CD4-positive, alpha-beta memory T cell (primary cell): Measurements from ENCODE around the gene THAP4. TPM values are rescaled to one million over a fixed set of nuclear protein-coding genes. Genes with fewer than 3 reads are reported as not detected.
"Not testable (repeated sequence)": the region's sequence is repeated elsewhere in the genome, so short reads cannot be mapped to it uniquely, and the experiment has no call there.

Experiments
- CTCF ChIA-PET: fragments of 350-600 bp; sonication (Branson Sonifier 250); formaldehyde crosslinking; loops from one replicate; lab custom pipeline; 2021; ENCODE audit warnings: inconsistent platforms; ENCODE audit not compliant: partially characterized antibody; lab: Charles Lee
- POLR2A ChIA-PET: fragments of 350-600 bp; sonication (Branson Sonifier 250); formaldehyde crosslinking; loops from one replicate; lab custom pipeline; 2021; ENCODE audit not compliant: partially characterized antibody; lab: Charles Lee
- DNase-seq, 5 donors: peaks; one replicate each; pipeline versions ENCODE4 v3.0.0 to v3.0.0-alpha.2; 2020 to 2022; ENCODE audit warnings: mixed read lengths in 1 of 5
- H3K27ac ChIP-seq: one replicate; pipeline ENCODE4 v1.7.0; 2013; ENCODE audit warnings: low read depth, low read length
- H3K27me3 ChIP-seq: 2 replicates; pipeline ENCODE4 v1.7.0; 2013; ENCODE audit warnings: mild to moderate bottlenecking, low read length, moderate library complexity; ENCODE audit not compliant: insufficient read depth
- H3K36me3 ChIP-seq: 2 replicates; pipeline ENCODE4 v1.7.0; 2013; ENCODE audit warnings: mild to moderate bottlenecking, low read length, moderate library complexity; ENCODE audit not compliant: insufficient read depth
- H3K4me1 ChIP-seq: 2 replicates; pipeline ENCODE4 v1.7.0; 2013; ENCODE audit warnings: mild to moderate bottlenecking, low read length, moderate library complexity; ENCODE audit not compliant: insufficient read depth
- H3K4me3 ChIP-seq, 2 donors: one replicate each; pipeline ENCODE4 v1.7.0; 2013; ENCODE audit warnings: low read length in 2 of 2, mild to moderate bottlenecking in 1 of 2
- H3K9me3 ChIP-seq, 2 donors: one replicate each; pipeline ENCODE4 v1.7.0; 2013; ENCODE audit warnings: low read length in 2 of 2, control low read depth in 1 of 2; ENCODE audit not compliant: control insufficient read depth in 1 of 2
- H3K27ac Mint-ChIP-seq, 7 donors: one replicate each; pipeline ENCODE4 v1.8.0; 2020 to 2021; ENCODE audit warnings: mixed read lengths in 7 of 7, mild to moderate bottlenecking in 6 of 7, inconsistent platforms in 3 of 7, moderate library complexity in 3 of 7
- H3K27me3 Mint-ChIP-seq, 2 donors: one replicate each; pipeline ENCODE4 v1.8.0; 2020 to 2021; ENCODE audit warnings: mixed read lengths in 2 of 2
- H3K36me3 Mint-ChIP-seq, 2 donors: one replicate each; pipeline ENCODE4 v1.8.0; 2020 to 2021; ENCODE audit warnings: mixed read lengths in 2 of 2, inconsistent platforms in 1 of 2, mild to moderate bottlenecking in 1 of 2
- H3K4me1 Mint-ChIP-seq, 4 donors: one replicate each; pipeline ENCODE4 v1.8.0; 2020 to 2021; ENCODE audit warnings: mixed read lengths in 4 of 4, mild to moderate bottlenecking in 1 of 4
- H3K4me3 Mint-ChIP-seq, 8 donors: one replicate each; pipeline ENCODE4 v1.8.0; 2020 to 2021; ENCODE audit warnings: mixed read lengths in 8 of 8, mild to moderate bottlenecking in 7 of 8, moderate library complexity in 6 of 8, inconsistent platforms in 3 of 8
- H3K9me3 Mint-ChIP-seq, 8 donors: one replicate each; pipeline ENCODE4 v1.8.0; 2020 to 2021; ENCODE audit warnings: mixed read lengths in 8 of 8, mild to moderate bottlenecking in 5 of 8, inconsistent platforms in 3 of 8, moderate library complexity in 1 of 8
- intact Hi-C: fragments of 100-400 bp; cut with micrococcal nuclease; formaldehyde crosslinking; loops from one replicate; pipeline ENCODE4 v1.15.1; 2023
- polyA plus RNA-seq, 2 donors: library from polyadenylated mRNA; unstranded; fragments of 300-500 nt; fragmentation: Illumina TruSeq; gene quantifications; one replicate each; pipeline ENCODE4 v1.2.3, GENCODE V29; 2021
- total RNA-seq, 2 experiments: library from RNA; stranded (reverse); gene quantifications; one replicate each; pipeline ENCODE4 v1.2.3, GENCODE V29; 2021

THAP4 gene
- total and polyA plus RNA-seq, 4 experiments from 2014 or later, result 27.8 to 42.9 (median 29.9) TPM

DNA sequence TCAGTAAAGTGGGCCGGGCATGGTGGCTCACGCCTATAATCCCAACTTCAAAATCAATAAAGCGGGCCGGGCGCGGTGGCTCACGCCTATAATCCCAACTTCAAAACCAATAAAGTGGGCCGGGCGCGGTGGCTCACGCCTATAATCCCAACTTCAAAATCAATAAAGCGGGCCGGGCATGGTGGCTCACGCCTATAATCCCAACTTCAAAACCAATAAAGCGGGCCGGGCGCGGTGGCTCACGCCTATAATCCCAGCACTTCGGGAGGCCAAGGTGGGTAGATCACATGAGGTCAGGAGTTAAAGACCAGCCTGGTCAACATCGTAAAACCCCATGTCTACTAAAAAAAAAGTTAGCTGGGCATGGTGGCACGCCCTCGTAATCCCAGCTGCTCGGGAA is 25.8 kb upstream of the THAP4 start:
- H3K4me1 Mint-ChIP-seq, H3K27me3 Mint-ChIP-seq, DNase-seq, H3K27me3 ChIP-seq, intact Hi-C loops, H3K4me3 Mint-ChIP-seq, POLR2A ChIA-PET, CTCF ChIA-PET, H3K9me3 Mint-ChIP-seq, H3K4me3 ChIP-seq, H3K27ac Mint-ChIP-seq, H3K4me1 ChIP-seq, H3K9me3 ChIP-seq, H3K27ac ChIP-seq: not testable (repeated sequence)
- peaks cover 29 to 43% of the 10 kb centered on the region in 2 donors for H3K36me3 Mint-ChIP-seq
- H3K36me3 ChIP-seq, result peaks cover 31% of the 10 kb centered on the region

DNA sequence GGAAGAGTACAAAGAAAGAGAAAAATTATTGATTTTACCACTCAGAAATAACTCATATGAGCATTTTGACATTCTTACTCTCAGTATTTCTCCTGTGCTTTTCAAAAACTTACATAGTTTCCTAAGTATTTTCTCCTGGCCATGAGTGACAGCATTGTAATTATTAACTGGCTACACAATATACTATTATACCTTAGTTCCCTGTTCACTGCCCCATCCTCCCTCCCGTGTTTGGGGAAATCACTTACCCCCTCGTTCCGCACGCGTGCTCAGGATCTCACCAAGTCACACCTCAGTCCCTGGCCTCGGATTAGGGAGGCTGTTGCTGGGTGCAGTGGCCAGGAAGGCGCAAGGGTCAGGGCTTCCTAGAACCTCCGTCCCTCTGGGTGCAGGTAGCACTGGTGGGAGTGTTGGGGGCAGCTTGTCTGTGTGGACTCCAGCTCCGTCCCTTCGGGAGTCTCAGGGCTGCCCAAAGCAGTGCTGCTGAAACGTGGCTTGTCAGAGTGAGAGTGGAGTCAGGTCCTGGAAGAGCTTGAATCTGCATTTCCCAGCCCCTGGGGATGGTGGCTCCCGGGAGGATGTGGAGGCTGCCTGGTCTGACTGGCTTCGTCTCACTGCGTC is 23.7 kb upstream of the THAP4 start:
- Mint-ChIP-seq H3K27me3 (no peaks in the 10 kb centered on the region), H3K4me3 (no peak overlapping the region), H3K9me3 (no peaks in the 10 kb centered on the region), H3K4me1 (peaks cover 2 to 5% (median 4%) of the 10 kb centered on the region in 4 donors), H3K27ac (peak overlapping the region in 1 of 7 donors; percentile 62), H3K36me3 (peaks cover 32 to 50% of the 10 kb centered on the region in 2 donors)
- Histone ChIP-seq H3K27ac (no peak overlapping the region), H3K36me3 (peaks cover 34% of the 10 kb centered on the region), H3K27me3 (no peaks in the 10 kb centered on the region), H3K9me3 (no peaks in the 10 kb centered on the region), H3K4me1 (no peaks in the 10 kb centered on the region), H3K4me3 (no peak overlapping the region)
- no peak for DNase-seq
- intact Hi-C loops, result no loop called here
- CTCF ChIA-PET, result interaction anchor here (1.3 kb wide), 1 partner anchor 14 kb away, joined by 3 read pairs; no protein-coding TSS in a partner anchor
- POLR2A ChIA-PET, result no interaction called here

DNA sequence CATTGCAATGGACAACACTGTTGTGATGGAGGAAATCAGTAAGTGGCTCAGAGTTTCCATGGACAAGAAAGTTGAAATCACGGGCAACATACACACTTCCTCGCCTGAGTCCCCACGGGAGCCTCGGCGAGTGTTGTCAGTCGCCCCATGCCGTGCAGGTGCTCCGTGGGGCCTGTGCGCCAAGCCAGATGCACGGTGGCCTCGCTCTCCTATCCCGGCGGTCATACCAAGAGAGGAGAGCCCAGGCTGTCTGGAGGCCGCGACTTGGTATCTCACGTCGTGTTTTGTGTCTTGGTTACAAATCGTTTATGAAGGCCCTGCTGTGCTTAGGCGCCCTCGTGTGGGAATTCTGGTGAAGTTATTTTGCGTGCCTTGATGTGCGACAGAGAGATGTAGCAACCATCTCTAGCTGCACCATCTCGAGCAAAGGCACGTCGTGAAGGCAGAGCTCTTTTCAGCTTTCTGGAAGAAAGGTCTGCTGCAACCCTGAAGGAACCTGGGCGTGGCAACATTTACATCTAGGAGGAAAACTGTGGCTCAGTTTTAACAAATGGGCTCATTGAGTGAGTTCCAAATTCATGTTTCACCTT is 22.3 kb upstream of the THAP4 start:
- peak in 4 of 5 donors; percentile 22 to 46 (median 38) for DNase-seq
- no peaks in the 10 kb centered on the region for H3K4me1 ChIP-seq
- intact Hi-C loops, result no loop called here
- Mint-ChIP-seq H3K36me3 (peaks cover 42 to 61% of the 10 kb centered on the region in 2 donors), H3K4me1 (no peaks in the 10 kb centered on the region), H3K27me3 (no peaks in the 10 kb centered on the region), H3K9me3 (no peaks in the 10 kb centered on the region), H3K27ac (no peak overlapping the region), H3K4me3 (no peak overlapping the region)
- H3K27ac ChIP-seq, result no peak overlapping the region
- peaks cover 49% of the 10 kb centered on the region for H3K36me3 ChIP-seq
- H3K27me3 ChIP-seq, result no peaks in the 10 kb centered on the region
- CTCF ChIA-PET, result interaction anchor here (0.8 to 2.2 kb wide), 7 partner anchors 13 to 808 kb away, joined by 3 to 9 read pairs (median 4); partner anchors contain the start of gene DTYMK
- POLR2A ChIA-PET, result no interaction called here
- H3K4me3 ChIP-seq, result no peak overlapping the region
- H3K9me3 ChIP-seq, result no peaks in the 10 kb centered on the region

DNA sequence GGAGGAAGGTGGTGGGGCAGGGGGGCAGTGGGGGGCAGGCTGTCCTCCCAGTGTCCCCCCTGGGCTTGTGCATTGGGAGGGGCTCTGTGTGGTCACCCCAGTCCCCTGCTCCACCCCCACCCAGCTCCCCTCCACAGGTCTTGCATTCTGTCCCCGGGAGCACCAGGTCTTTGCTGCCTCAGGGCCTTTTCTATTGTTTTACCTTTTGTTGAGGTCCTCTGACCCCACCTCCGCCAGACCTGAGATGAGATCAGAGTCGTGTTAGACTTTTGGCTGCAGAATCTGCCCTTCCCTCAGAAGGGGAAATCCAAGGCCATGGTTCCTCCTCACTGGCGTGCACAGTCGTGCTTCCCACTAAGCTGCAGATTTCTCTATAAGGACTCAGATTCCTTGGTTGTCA is 21.3 kb upstream of the THAP4 start:
- peaks cover 51% of the 10 kb centered on the region for H3K36me3 ChIP-seq
- no peaks in the 10 kb centered on the region for H3K27me3 Mint-ChIP-seq
- CTCF ChIA-PET, result interaction anchor here (0.8 to 2.2 kb wide), 5 partner anchors 12 to 807 kb away, joined by 3 to 9 read pairs (median 4); partner anchors contain the start of gene DTYMK

DNA sequence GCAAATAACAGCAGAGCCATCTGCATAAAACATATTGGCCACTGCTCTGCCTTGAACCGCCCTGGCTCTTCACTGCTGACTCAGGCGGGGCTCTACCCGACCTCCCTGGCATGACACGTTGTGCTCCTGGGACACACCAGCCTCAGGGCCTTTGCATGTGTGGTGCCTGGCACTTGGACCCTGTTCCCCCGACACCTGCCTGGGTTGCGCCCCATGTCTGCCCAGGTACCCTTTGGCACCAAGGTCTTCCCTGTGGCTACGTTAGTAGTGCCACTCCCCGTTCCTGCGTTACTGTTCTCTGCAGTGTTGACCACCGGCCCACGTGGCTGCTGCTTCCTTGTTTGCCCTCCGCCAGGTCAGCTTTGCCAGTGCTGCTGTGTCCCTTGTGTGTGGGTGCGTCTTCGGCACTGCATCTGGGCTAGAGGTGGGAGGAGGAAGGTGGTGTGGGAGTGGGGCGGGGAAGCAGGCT is 20.9 kb upstream of the THAP4 start:
- H3K27me3 Mint-ChIP-seq, result no peaks in the 10 kb centered on the region
- Histone ChIP-seq H3K4me1 (no peaks in the 10 kb centered on the region), H3K36me3 (peaks cover 56% of the 10 kb centered on the region), H3K9me3 (no peaks in the 10 kb centered on the region), H3K4me3 (no peak overlapping the region), H3K27me3 (no peaks in the 10 kb centered on the region), H3K27ac (no peak overlapping the region)
- CTCF ChIA-PET, result interaction anchor here (1.3 to 2.2 kb wide), 2 partner anchors 16 to 221 kb away, joined by 4 to 9 read pairs; no protein-coding TSS in a partner anchor
- no peaks in the 10 kb centered on the region for H3K9me3 Mint-ChIP-seq
- peak overlapping the region in 2 of 7 donors; percentile 20 to 75 for H3K27ac Mint-ChIP-seq
- peaks cover 39 to 69% of the 10 kb centered on the region in 2 donors for H3K36me3 Mint-ChIP-seq
- POLR2A ChIA-PET, result interaction anchor here (0.6 kb wide), 1 partner anchor 15 kb away, joined by 3 read pairs; no protein-coding TSS in a partner anchor
- no peaks in the 10 kb centered on the region for H3K4me1 Mint-ChIP-seq
- DNase-seq, result no peak
- intact Hi-C loops, result no loop called here
- H3K4me3 Mint-ChIP-seq, result no peak overlapping the region

More for the DNA sequence above, 21.3 kb upstream of the THAP4 start:
- Mint-ChIP-seq H3K36me3 (peaks cover 40 to 65% of the 10 kb centered on the region in 2 donors), H3K27ac (peak overlapping the region in 1 of 7 donors; percentile 74), H3K4me1 (no peaks in the 10 kb centered on the region), H3K4me3 (no peak overlapping the region), H3K9me3 (no peaks in the 10 kb centered on the region)
- Histone ChIP-seq H3K27me3 (no peaks in the 10 kb centered on the region), H3K4me3 (no peak overlapping the region), H3K9me3 (no peaks in the 10 kb centered on the region), H3K27ac (no peak overlapping the region), H3K4me1 (no peaks in the 10 kb centered on the region)
- intact Hi-C loops, result no loop called here
- DNase-seq, result no peak
- POLR2A ChIA-PET, result no interaction called here

DNA sequence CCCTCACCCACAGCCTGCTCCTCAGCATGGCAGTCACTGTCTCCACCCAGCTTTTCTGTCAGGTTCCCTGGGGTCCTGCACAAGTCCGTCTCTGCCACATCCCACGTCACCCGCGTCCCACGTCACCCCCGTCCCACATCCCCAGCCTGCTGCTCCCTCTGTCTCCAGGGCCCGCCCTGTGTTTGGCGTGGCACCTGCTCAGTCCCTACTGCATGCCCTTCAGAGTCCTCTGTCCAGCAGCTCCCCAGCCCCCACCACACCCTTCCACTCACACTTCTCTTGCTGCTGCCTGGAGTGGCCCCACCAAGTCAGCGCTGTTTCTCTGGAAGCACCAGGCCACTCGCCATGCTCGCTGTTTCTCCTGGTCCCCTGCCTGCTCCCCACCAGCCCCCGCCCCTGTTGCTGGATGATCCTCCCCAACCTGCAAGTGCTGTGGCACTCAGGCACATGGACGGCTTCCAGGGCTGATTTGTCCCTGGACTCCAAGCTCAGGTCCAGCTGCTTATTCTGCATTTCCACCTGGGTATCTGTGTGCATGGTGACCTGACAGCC is 19.3 kb upstream of the THAP4 start:
- intact Hi-C loops, result no loop called here
- H3K36me3 ChIP-seq, result peaks cover 69% of the 10 kb centered on the region
- no peak overlapping the region for H3K4me3 Mint-ChIP-seq
- no peaks in the 10 kb centered on the region for H3K9me3 ChIP-seq
- H3K27ac Mint-ChIP-seq, result peak overlapping the region in 1 of 7 donors; percentile 54
- ChIA-PET POLR2A (no interaction called here), CTCF (no interaction called here)
- DNase-seq, result no peak
- no peak overlapping the region for H3K4me3 ChIP-seq
- no peak overlapping the region for H3K27ac ChIP-seq
- no peaks in the 10 kb centered on the region for H3K9me3 Mint-ChIP-seq
- peaks cover 0 to 1% (median under 1%) of the 10 kb centered on the region in 4 donors for H3K4me1 Mint-ChIP-seq
- no peaks in the 10 kb centered on the region for H3K27me3 Mint-ChIP-seq
- H3K27me3 ChIP-seq, result no peaks in the 10 kb centered on the region
- no peaks in the 10 kb centered on the region for H3K4me1 ChIP-seq
- H3K36me3 Mint-ChIP-seq, result peaks cover 42 to 75% of the 10 kb centered on the region in 2 donors

DNA sequence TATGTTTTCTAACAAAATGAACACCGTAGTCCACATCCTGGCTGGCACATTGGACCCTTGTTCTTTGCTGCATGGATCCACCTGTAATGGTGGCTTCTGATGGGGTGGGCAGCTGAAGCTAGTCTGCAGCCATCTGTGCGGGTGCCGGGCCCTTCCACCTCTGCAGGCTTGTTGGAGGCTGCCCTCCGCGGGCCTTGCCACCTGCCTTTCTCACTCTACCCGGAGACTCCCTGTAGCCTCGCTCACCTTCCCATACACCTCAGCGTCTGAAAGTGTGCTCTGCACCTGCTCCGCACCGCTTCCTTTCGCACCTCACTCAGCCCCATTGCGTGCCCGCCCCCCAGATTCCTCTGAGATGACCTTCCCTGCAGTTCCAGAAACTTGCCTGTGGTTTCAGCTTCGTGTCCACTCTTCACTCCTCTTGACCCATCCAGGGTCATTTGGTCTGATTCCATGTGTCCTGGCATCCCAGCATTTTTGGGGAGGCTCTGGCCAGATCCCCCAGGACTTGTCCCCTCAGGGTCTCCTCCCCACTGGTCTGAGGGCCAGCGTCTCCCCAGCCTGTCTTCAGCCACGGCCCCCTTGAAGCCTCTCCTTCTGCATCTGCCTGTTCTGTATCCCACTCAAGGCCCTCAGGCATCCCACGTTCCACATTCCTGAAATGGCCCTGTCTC is 18.7 kb upstream of the THAP4 start:
- POLR2A ChIA-PET, result no interaction called here
- H3K9me3 ChIP-seq, result no peaks in the 10 kb centered on the region
- no peak overlapping the region for H3K4me3 ChIP-seq
- H3K4me3 Mint-ChIP-seq, result peak overlapping the region in 1 of 8 donors; percentile 39
- DNase-seq, result no peak
- no peaks in the 10 kb centered on the region for H3K4me1 ChIP-seq
- peaks cover 70% of the 10 kb centered on the region for H3K36me3 ChIP-seq
- intact Hi-C loops, result no loop called here
- CTCF ChIA-PET, result no interaction called here
- H3K36me3 Mint-ChIP-seq, result peaks cover 46 to 73% of the 10 kb centered on the region in 2 donors
- H3K27ac Mint-ChIP-seq, result no peak overlapping the region
- peaks cover 0 to 4% (median under 1%) of the 10 kb centered on the region in 4 donors for H3K4me1 Mint-ChIP-seq
- H3K27me3 Mint-ChIP-seq, result no peaks in the 10 kb centered on the region
- H3K27ac ChIP-seq, result no peak overlapping the region
- no peaks in the 10 kb centered on the region for H3K9me3 Mint-ChIP-seq
- no peaks in the 10 kb centered on the region for H3K27me3 ChIP-seq
